ENCODE measurements around the gene KIF26A. TPM values are rescaled to one million over a fixed set of nuclear protein-coding genes. Genes with fewer than 3 reads are reported as not detected.
"Not testable (repeated sequence)": the region's sequence is repeated elsewhere in the genome, so short reads cannot be mapped to it uniquely, and the experiment has no call there.

The KIF26A gene
- total and polyA plus RNA-seq, 2 experiments from 2014 or later, result 3.5 to 5.0 TPM

DNA sequence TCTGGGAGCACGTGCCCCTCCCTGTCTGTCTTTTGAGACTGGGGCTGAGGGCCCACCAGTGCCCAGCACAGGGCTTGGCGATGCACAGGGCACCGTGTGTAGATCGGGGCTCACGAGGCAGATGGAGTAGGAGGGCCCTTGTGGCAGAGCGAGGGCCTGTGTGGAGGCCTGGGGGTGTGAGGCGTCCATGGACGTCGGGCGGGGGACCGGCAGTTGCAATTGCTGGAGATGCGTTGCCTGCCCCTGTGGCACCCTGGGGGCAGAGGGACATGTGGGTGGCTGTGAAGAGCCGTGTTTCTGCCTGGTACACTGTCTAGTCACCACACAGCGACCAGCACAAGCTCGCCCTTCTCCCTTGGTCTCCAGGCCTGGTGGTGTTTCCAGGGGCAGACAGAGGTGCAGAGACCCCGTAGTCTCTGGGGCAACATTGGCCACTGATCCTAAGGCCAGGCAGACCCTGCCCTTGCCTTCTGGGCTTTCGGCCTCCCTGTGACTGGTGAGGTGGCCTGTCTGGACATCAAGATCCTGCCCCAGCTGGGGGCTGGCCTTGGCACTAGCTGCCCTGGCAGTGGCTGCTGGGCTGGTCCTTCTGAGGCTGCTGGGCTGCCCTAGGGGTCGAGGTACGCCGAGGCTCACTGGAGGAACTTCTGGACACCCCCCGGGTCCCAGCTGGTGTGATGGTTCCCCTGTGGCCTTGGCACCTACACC lies 14.5 kb downstream of the KIF26A start:
- Histone ChIP-seq H3K27ac (no peak overlapping the region), H3K4me3 (no peak overlapping the region), H3K27me3 (no peaks in the 10 kb centered on the region), H3K36me3 (replicated peaks; ENCODE audit: insufficient read depth, low read depth) (no peaks in the 10 kb centered on the region), H4K20me1 (ENCODE audit: insufficient read depth, poor library complexity, severe bottlenecking) (no peaks in the 10 kb centered on the region), H2AFZ (no peak overlapping the region), H3K79me2 (no peaks in the 10 kb centered on the region), H3K4me2 (no peak overlapping the region), H3K4me1 (ENCODE audit: insufficient read depth) (peaks cover 26% of the 10 kb centered on the region), H3K9me3 (ENCODE audit: low read depth) (no peaks in the 10 kb centered on the region), H3K9me2 (replicated peaks; ENCODE audit: insufficient read depth) (no peaks in the 10 kb centered on the region)
- no peak for DNase-seq (ENCODE audit: low spot score)
- TF ChIP-seq, protein P1, sequence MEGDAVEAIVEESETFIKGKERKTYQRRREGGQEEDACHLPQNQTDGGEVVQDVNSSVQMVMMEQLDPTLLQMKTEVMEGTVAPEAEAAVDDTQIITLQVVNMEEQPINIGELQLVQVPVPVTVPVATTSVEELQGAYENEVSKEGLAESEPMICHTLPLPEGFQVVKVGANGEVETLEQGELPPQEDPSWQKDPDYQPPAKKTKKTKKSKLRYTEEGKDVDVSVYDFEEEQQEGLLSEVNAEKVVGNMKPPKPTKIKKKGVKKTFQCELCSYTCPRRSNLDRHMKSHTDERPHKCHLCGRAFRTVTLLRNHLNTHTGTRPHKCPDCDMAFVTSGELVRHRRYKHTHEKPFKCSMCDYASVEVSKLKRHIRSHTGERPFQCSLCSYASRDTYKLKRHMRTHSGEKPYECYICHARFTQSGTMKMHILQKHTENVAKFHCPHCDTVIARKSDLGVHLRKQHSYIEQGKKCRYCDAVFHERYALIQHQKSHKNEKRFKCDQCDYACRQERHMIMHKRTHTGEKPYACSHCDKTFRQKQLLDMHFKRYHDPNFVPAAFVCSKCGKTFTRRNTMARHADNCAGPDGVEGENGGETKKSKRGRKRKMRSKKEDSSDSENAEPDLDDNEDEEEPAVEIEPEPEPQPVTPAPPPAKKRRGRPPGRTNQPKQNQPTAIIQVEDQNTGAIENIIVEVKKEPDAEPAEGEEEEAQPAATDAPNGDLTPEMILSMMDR (IDR thresholded peaks at IDR 0.05; ENCODE audit: poor library complexity), result no peak
- TF ChIP-seq EZH2 (IDR thresholded peaks at IDR 0.05; ENCODE audit: borderline replicate concordance), result no peak
- TF ChIP-seq EZH2phosphoT487 (IDR thresholded peaks at IDR 0.05; ENCODE audit: low read depth, severe bottlenecking, unreplicated experiment), result no peak
- 96% methylated on average over 20 of the region's 21 CpGs for WGBS (ENCODE audit: low lambda C conversion rate, missing lambda C conversion rate)

DNA sequence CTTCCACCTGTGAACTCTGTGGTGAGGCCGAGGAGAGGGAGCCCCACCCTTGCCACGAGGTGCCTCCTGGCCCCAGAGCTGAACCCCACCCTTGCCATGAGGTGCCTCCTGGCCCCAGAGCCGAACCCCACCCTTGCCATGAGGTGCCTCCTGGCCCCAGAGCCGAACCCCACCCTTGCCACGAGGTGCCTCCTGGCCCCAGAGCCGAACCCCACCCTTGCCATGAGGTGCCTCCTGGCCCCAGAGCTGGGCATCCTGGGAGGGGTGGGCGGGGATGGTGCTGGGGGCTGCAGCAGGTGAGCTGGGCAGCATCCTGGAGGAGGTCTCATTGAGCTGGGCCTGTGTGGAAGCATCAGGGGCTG lies 15.0 kb downstream of the KIF26A start:
- H4K20me1 ChIP-seq (ENCODE audit: insufficient read depth, poor library complexity, severe bottlenecking); H3K4me2 ChIP-seq; H3K79me2 ChIP-seq; H3K4me3 ChIP-seq; H2AFZ ChIP-seq; H3K9me3 ChIP-seq (ENCODE audit: low read depth); H3K9me2 ChIP-seq (replicated peaks; ENCODE audit: insufficient read depth); H3K36me3 ChIP-seq (replicated peaks; ENCODE audit: insufficient read depth, low read depth); DNase-seq (ENCODE audit: low spot score); H3K27me3 ChIP-seq; H3K27ac ChIP-seq: not testable (repeated sequence)
- H3K4me1 ChIP-seq (ENCODE audit: insufficient read depth), result peaks cover 24% of the 10 kb centered on the region
- 80% methylated on average over 1 of the region's 7 CpGs for WGBS (ENCODE audit: low lambda C conversion rate, missing lambda C conversion rate)

DNA sequence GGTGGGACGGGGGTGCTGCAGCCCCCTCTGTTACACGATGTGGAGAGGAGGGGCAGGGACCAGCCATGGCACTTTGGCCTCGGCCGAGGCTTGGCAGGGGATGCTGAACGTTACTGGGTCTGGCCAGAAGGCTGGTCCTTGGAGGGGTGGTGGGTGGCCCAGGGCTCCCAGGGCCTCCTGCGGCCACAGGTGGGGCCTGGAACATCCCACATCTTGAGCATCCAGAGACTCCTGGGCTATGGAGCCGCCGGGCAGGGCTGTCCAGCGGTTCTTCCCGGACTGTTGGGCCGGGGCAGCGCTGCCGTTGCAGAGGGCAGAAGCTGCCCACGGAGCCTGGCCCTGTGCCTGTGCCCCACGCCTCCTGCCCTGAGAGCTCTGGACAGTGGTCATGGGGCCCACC lies 15.9 kb downstream of the KIF26A start:
- Histone ChIP-seq H3K4me2 (no peak overlapping the region), H3K36me3 (replicated peaks; ENCODE audit: insufficient read depth, low read depth) (no peaks in the 10 kb centered on the region), H3K4me3 (no peak overlapping the region), H3K27ac (no peak overlapping the region), H3K27me3 (no peaks in the 10 kb centered on the region), H4K20me1 (ENCODE audit: insufficient read depth, poor library complexity, severe bottlenecking) (no peaks in the 10 kb centered on the region), H2AFZ (no peak overlapping the region), H3K79me2 (no peaks in the 10 kb centered on the region), H3K9me3 (ENCODE audit: low read depth) (no peaks in the 10 kb centered on the region), H3K9me2 (replicated peaks; ENCODE audit: insufficient read depth) (no peaks in the 10 kb centered on the region), H3K4me1 (ENCODE audit: insufficient read depth) (peaks cover 15% of the 10 kb centered on the region)
- no peak for DNase-seq (ENCODE audit: low spot score)
- TF ChIP-seq, protein P1 (IDR thresholded peaks at IDR 0.05; ENCODE audit: poor library complexity), result no peak
- TF ChIP-seq EZH2phosphoT487 (IDR thresholded peaks at IDR 0.05; ENCODE audit: low read depth, severe bottlenecking, unreplicated experiment), result no peak
- no peak for TF ChIP-seq EZH2 (IDR thresholded peaks at IDR 0.05; ENCODE audit: borderline replicate concordance)
- 88% methylated on average over 11 of the region's 15 CpGs for WGBS (ENCODE audit: low lambda C conversion rate, missing lambda C conversion rate)

DNA sequence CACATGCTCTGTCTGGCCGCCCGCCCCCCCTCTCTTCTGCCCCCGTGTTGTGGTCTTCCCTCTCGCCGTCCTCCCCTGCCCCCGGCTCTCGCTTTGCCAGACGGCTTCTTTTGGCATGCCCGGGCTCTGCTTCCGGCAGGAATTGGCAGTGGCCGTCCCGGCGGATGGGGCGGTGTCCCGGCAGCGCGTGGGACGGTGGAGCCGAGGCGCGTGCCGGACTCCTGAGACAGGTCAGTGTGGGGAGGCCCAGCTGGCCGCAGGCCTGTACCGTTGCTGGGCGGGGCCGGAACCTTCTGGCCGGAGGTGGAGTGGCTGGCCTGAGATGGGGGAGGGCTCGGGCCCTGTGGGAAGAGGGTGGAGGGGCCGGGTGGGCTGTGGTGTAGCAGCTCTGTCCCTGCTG lies 17.1 kb downstream of the KIF26A start:
- Histone ChIP-seq H3K79me2 (no peaks in the 10 kb centered on the region), H3K4me1 (ENCODE audit: insufficient read depth) (peaks cover 5% of the 10 kb centered on the region), H3K36me3 (replicated peaks; ENCODE audit: insufficient read depth, low read depth) (no peaks in the 10 kb centered on the region), H3K9me2 (replicated peaks; ENCODE audit: insufficient read depth) (no peaks in the 10 kb centered on the region), H3K27ac (no peak overlapping the region), H3K4me3 (no peak overlapping the region), H3K27me3 (no peaks in the 10 kb centered on the region), H3K4me2 (no peak overlapping the region), H4K20me1 (ENCODE audit: insufficient read depth, poor library complexity, severe bottlenecking) (no peaks in the 10 kb centered on the region), H3K9me3 (ENCODE audit: low read depth) (no peaks in the 10 kb centered on the region), H2AFZ (no peak overlapping the region)
- DNase-seq (ENCODE audit: low spot score), result no peak
- TF ChIP-seq, protein P1 (IDR thresholded peaks at IDR 0.05; ENCODE audit: poor library complexity), result no peak
- TF ChIP-seq EZH2 (IDR thresholded peaks at IDR 0.05; ENCODE audit: borderline replicate concordance), result no peak
- 90% methylated on average over 27 of the region's 29 CpGs for WGBS (ENCODE audit: low lambda C conversion rate, missing lambda C conversion rate)

All from hepatocyte (in vitro differentiated cells).